ENCODE results near the gene SPRR2D. TPM values are rescaled to one million over a fixed set of nuclear protein-coding genes. Genes with fewer than 3 reads are reported as not detected.

Gene SPRR2D
- total RNA-seq, result not detected

- intact Hi-C loops (cut with DNase I), result no loop called here
- H3K27me3 ChIP-seq (replicated peaks; ENCODE audit: insufficient read depth), result no peaks in the 10 kb centered on the region
- H3K36me3 ChIP-seq, result no peaks in the 10 kb centered on the region
- H3K9me3 ChIP-seq, result no peaks in the 10 kb centered on the region
- H3K4me1 ChIP-seq (replicated peaks), result no peaks in the 10 kb centered on the region
- H3K27ac ChIP-seq, result no peak within 1 kb of the TSS
- TF ChIP-seq POLR2AphosphoS5 (IDR thresholded peaks at IDR 0.05), result no peak
- TF ChIP-seq CTCF (IDR thresholded peaks at IDR 0.05), result no peak
- TF ChIP-seq POLR2A (IDR thresholded peaks at IDR 0.05), result no peak
- H3K4me3 ChIP-seq, result no peak within 1 kb of the TSS
- 65% methylated on average over 4 of the region's 4 CpGs for WGBS
- no peak for DNase-seq (ENCODE audit: low spot score)
These were observed at the start of gene SPRR2D for GRCh38 chr1:153040950-153041631. Gene SPRR2D, minus strand, starts transcription at chr1:153041120. Its CDS starts 774 bp downstream, at chr1:153040346.

GRCh38 chr1:153087652-153088051 is 46.7 kb upstream of the SPRR2D start:
- Histone ChIP-seq H3K9me3 (no peaks in the 10 kb centered on the region), H3K4me3 (no peak overlapping the region), H3K27ac (no peak overlapping the region), H3K36me3 (no peaks in the 10 kb centered on the region), H3K27me3 (replicated peaks; ENCODE audit: insufficient read depth) (no peaks in the 10 kb centered on the region), H3K4me1 (replicated peaks) (no peaks in the 10 kb centered on the region)
- intact Hi-C loops (cut with DNase I), result no loop called here
- TF ChIP-seq POLR2AphosphoS5 (IDR thresholded peaks at IDR 0.05) (no peak), POLR2A (IDR thresholded peaks at IDR 0.05) (no peak), CTCF (IDR thresholded peaks at IDR 0.05) (no peak)
- 83% methylated on average over 1 of the region's 1 CpG for WGBS
- no peak for DNase-seq (ENCODE audit: low spot score)

DNA sequence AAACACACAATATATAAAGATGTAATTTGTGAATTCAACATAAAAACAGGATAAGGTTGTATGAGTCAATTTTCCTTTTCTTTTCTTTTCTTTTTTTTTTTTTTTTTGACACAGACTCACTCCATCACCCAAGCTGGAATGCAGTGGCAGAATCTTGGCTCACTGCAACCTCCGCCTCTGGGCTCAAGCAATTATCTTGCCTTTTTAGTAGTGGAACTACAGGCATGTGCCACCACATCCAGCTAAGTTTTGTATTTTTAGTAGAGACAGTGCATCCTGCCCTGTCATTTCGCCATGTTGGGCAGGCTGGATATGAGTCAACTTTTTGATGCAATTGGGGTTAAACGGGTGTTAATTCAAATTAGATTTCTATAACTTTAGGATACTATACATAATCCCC is 40.8 kb upstream of the SPRR2D start:
- WGBS, result 87% methylated on average over 3 of the region's 3 CpGs
- TF ChIP-seq CTCF (IDR thresholded peaks at IDR 0.05) (no peak), POLR2A (IDR thresholded peaks at IDR 0.05) (no peak), POLR2AphosphoS5 (IDR thresholded peaks at IDR 0.05) (no peak)
- intact Hi-C loops (cut with DNase I), result no loop called here

GRCh38 chr1:153072806-153073726 is 32.1 kb upstream of the SPRR2D start:
- no peaks in the 10 kb centered on the region for H3K27me3 ChIP-seq (replicated peaks; ENCODE audit: insufficient read depth)
- intact Hi-C loops (cut with DNase I), result no loop called here

More for the DNA sequence above, 40.8 kb upstream of the SPRR2D start:
- H3K4me1 ChIP-seq (replicated peaks), result no peaks in the 10 kb centered on the region
- no peaks in the 10 kb centered on the region for H3K36me3 ChIP-seq
- no peak overlapping the region for H3K27ac ChIP-seq
- no peaks in the 10 kb centered on the region for H3K27me3 ChIP-seq (replicated peaks; ENCODE audit: insufficient read depth)
- DNase-seq (ENCODE audit: low spot score), result no peak
- H3K9me3 ChIP-seq, result no peaks in the 10 kb centered on the region
- H3K4me3 ChIP-seq, result no peak overlapping the region

More at GRCh38 chr1:153072806-153073726, 32.1 kb upstream of the SPRR2D start:
- Histone ChIP-seq H3K36me3 (no peaks in the 10 kb centered on the region), H3K4me1 (replicated peaks) (no peaks in the 10 kb centered on the region), H3K4me3 (no peak overlapping the region), H3K27ac (no peak overlapping the region), H3K9me3 (no peaks in the 10 kb centered on the region)
- WGBS, result 70% methylated on average over 5 of the region's 5 CpGs
- DNase-seq (ENCODE audit: low spot score), result no peak
- TF ChIP-seq CTCF (IDR thresholded peaks at IDR 0.05) (no peak), POLR2AphosphoS5 (IDR thresholded peaks at IDR 0.05) (no peak)

Data from prostate gland (tissue), 2 donors.